IPS-15b (cell line): ENCODE data around the gene SRRM4.
A peak's percentile ranks its signal among the peaks of the same experiment; 100 is the strongest.

ENCODE experiments used
- H3K27me3 ChIP-seq: one replicate; pipeline ENCODE4 v1.6.1; 2013; ENCODE audit warnings: low read length; ENCODE audit not compliant: control insufficient read depth, insufficient read depth
- H3K36me3 ChIP-seq: one replicate; pipeline ENCODE4 v1.6.1; 2013; ENCODE audit warnings: low read length; ENCODE audit not compliant: control insufficient read depth, insufficient read depth
- H3K4me1 ChIP-seq: one replicate; pipeline ENCODE4 v1.6.1; 2013; ENCODE audit warnings: mild to moderate bottlenecking, low read length; ENCODE audit not compliant: control insufficient read depth, insufficient read depth
- H3K4me3 ChIP-seq: one replicate; pipeline ENCODE4 v1.5.1; 2013; ENCODE audit warnings: low read depth, low read length
- H3K9ac ChIP-seq: one replicate; pipeline ENCODE4 v1.6.1; 2013; ENCODE audit warnings: low read depth, mild to moderate bottlenecking, low read length
- H3K9me3 ChIP-seq: one replicate; pipeline ENCODE4 v1.6.1; 2013; ENCODE audit warnings: mild to moderate bottlenecking, low read length; ENCODE audit not compliant: control insufficient read depth, insufficient read depth

Gene SRRM4

GRCh38 chr12:118981285-118982211 lies at the start of gene SRRM4:
TSS of gene SRRM4 (plus strand) at chr12:118981541. CDS start at chr12:118981883, 342 bp downstream.
- peak within 1 kb of the TSS; percentile 73 for H3K4me3 ChIP-seq
- H3K9me3 ChIP-seq, result no peaks in the 10 kb centered on the region
- H3K9ac ChIP-seq, result no peak within 1 kb of the TSS
- no peaks in the 10 kb centered on the region for H3K36me3 ChIP-seq
- peaks cover 40% of the 10 kb centered on the region for H3K27me3 ChIP-seq
- H3K4me1 ChIP-seq, result peaks cover 2% of the 10 kb centered on the region

GRCh38 chr12:118946256-118946655 lies 35.1 kb upstream of the SRRM4 start:
- H3K36me3 ChIP-seq, result no peaks in the 10 kb centered on the region
- H3K4me1 ChIP-seq, result no peaks in the 10 kb centered on the region
- no peak overlapping the region for H3K9ac ChIP-seq
- no peak overlapping the region for H3K4me3 ChIP-seq
- no peaks in the 10 kb centered on the region for H3K9me3 ChIP-seq
- peaks cover 6% of the 10 kb centered on the region for H3K27me3 ChIP-seq

- Histone ChIP-seq H3K9me3 (no peaks in the 10 kb centered on the region), H3K27me3 (no peaks in the 10 kb centered on the region), H3K4me3 (no peak overlapping the region), H3K9ac (no peak overlapping the region), H3K4me1 (peaks cover 7% of the 10 kb centered on the region), H3K36me3 (no peaks in the 10 kb centered on the region)
Measured at GRCh38 chr12:118958520-118958919, 22.8 kb upstream of the SRRM4 start.

- H3K4me3 ChIP-seq, result no peak overlapping the region
- H3K9me3 ChIP-seq, result no peaks in the 10 kb centered on the region
- H3K9ac ChIP-seq, result no peak overlapping the region
- peaks cover 7% of the 10 kb centered on the region for H3K4me1 ChIP-seq
- H3K36me3 ChIP-seq, result no peaks in the 10 kb centered on the region
- no peaks in the 10 kb centered on the region for H3K27me3 ChIP-seq
Measured at GRCh38 chr12:118959348-118959747, 22.0 kb upstream of the SRRM4 start.

- Histone ChIP-seq H3K36me3 (no peaks in the 10 kb centered on the region), H3K27me3 (peaks cover 1% of the 10 kb centered on the region), H3K9ac (no peak overlapping the region), H3K9me3 (no peaks in the 10 kb centered on the region), H3K4me3 (no peak overlapping the region), H3K4me1 (peaks cover 7% of the 10 kb centered on the region)
Measured at GRCh38 chr12:118959985-118960560, 21.3 kb upstream of the SRRM4 start.

- no peak overlapping the region for H3K4me3 ChIP-seq
- H3K9me3 ChIP-seq, result no peaks in the 10 kb centered on the region
- H3K9ac ChIP-seq, result no peak overlapping the region
- peaks cover 7% of the 10 kb centered on the region for H3K4me1 ChIP-seq
- peaks cover 2% of the 10 kb centered on the region for H3K27me3 ChIP-seq
- H3K36me3 ChIP-seq, result no peaks in the 10 kb centered on the region
Measured at GRCh38 chr12:118960865-118961264, 20.5 kb upstream of the SRRM4 start.

GRCh38 chr12:118964988-118965387 lies 16.4 kb upstream of the SRRM4 start:
- Histone ChIP-seq H3K36me3 (no peaks in the 10 kb centered on the region), H3K9ac (no peak overlapping the region), H3K27me3 (peaks cover 2% of the 10 kb centered on the region), H3K9me3 (no peaks in the 10 kb centered on the region), H3K4me1 (no peaks in the 10 kb centered on the region), H3K4me3 (no peak overlapping the region)

GRCh38 chr12:118970856-118971255 lies 10.5 kb upstream of the SRRM4 start:
- Histone ChIP-seq H3K4me3 (no peak overlapping the region), H3K27me3 (no peaks in the 10 kb centered on the region), H3K4me1 (no peaks in the 10 kb centered on the region), H3K9me3 (no peaks in the 10 kb centered on the region), H3K36me3 (no peaks in the 10 kb centered on the region), H3K9ac (no peak overlapping the region)

- Histone ChIP-seq H3K9ac (no peak overlapping the region), H3K4me1 (no peaks in the 10 kb centered on the region), H3K4me3 (no peak overlapping the region), H3K9me3 (no peaks in the 10 kb centered on the region), H3K36me3 (no peaks in the 10 kb centered on the region), H3K27me3 (peaks cover 2% of the 10 kb centered on the region)
Measured at GRCh38 chr12:118972982-118973381, 8.4 kb upstream of the SRRM4 start.

GRCh38 chr12:118979763-118980406 lies 1.5 kb upstream of the SRRM4 start:
- Histone ChIP-seq H3K4me1 (no peaks in the 10 kb centered on the region), H3K9ac (no peak overlapping the region), H3K9me3 (no peaks in the 10 kb centered on the region), H3K36me3 (no peaks in the 10 kb centered on the region), H3K27me3 (peaks cover 34% of the 10 kb centered on the region), H3K4me3 (peak overlapping the region; percentile 73)

- H3K36me3 ChIP-seq, result no peaks in the 10 kb centered on the region
- H3K27me3 ChIP-seq, result peaks cover 40% of the 10 kb centered on the region
- no peaks in the 10 kb centered on the region for H3K4me1 ChIP-seq
- no peaks in the 10 kb centered on the region for H3K9me3 ChIP-seq
- peak overlapping the region; percentile 73 for H3K4me3 ChIP-seq
- H3K9ac ChIP-seq, result no peak overlapping the region
Measured at GRCh38 chr12:118980407-118981014, 830 bp upstream of the SRRM4 start.
